ENCODE measurements around the gene ZNF280A.
"Not testable (repeated sequence)": the region's sequence is repeated elsewhere in the genome, so short reads cannot be mapped to it uniquely, and the experiment has no call there.

The ZNF280A gene

DNA sequence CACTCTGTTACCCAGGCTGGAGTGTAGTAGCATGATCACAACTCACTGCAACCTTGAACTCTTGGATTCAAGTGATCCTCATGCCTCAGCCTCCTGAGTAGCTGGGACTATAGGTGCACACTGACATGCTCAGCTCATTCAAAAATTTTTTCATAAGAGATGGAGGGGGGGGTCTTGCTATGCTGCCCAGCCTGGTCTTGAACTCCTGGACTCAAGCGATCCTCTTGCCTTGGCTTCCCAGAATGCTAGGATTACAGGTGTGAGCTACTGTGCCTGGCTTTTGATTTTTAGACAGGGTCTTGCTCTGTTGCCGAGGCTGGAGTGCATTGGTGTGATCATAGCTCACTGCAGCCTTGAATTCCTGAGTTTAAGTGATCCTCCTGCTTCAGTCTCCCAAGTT, 25.0 kb upstream of the ZNF280A start:
- DNase-seq (ENCODE audit: low read depth in 1 of 2, low spot score in 1 of 2): no peak

DNA sequence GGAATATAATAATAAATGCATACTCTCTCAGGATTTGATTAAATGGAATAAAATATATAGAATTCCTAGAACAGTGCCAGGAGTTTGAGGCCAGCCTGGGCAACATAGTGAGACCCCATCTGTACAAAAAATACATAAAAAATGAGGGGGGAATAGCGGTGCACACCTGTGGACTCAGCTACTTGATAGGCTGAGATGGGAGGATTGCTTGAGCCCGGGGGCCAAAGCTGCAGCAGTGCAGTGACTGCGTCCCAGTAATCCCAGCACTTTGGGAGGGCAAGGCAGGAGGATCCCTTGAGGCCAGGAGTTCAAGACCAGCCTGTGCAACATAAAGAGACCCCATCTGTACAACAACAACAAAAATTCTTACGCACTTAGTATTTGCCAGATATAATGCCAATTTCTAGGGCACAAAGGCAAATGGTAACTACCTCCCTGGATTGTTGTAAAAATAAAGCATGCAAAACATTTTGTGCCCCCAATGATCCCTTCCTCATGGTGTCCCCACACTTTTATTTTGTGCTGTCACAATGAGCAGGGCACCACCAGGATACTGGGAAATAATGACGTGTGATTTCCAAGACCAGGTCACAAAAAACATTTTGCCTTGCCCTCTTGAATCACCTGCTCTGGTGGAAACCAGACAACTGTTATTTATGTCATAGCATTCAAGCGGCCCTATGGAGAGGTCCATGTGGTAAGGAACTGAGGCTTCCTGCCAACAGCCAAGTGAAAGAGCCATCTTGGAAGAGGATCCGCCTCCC, 18.3 kb upstream of the ZNF280A start:
- DNase-seq (ENCODE audit: low read depth in 1 of 2, low spot score in 1 of 2): no peak

DNA sequence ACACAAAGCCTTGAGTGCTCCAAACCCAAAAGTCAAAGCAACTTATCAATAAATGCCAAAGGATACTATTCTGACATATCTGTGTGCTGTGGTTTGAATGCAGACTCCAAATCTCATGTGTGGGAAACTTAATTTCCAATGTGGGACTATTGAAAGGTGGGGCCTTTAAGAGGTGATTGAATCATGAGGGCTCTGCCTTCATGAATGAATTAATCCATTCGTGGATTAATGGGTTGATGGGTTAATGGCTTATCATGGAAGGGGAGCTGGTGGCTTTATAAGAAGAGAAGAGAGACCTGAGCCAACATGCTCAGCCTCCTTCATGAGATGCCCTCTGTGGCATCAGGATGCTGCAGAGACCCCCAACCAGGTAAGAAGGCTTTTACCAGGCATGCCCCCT, 16.8 kb upstream of the ZNF280A start:
- no peak for DNase-seq (ENCODE audit: low read depth in 1 of 2, low spot score in 1 of 2)

DNA sequence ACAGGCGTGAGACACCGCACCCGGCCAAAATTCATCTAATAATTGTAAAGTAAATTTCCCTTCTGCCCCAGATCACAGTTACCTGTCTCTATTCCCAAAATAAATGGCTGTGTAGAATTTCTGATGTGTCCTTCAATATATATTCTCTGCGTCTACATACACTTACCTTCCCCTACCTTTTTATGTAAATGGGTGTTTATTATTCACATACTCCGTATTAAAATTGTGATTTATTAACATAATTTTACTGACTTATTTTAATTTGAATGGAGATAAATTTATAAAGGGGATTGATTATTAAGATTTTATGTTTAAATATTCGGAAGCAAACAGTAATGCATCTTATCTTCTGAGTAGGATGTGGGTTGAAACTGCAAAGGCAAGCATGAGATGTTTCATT, 16.4 kb upstream of the ZNF280A start:
- DNase-seq (ENCODE audit: low read depth in 1 of 2, low spot score in 1 of 2): no peak

DNA sequence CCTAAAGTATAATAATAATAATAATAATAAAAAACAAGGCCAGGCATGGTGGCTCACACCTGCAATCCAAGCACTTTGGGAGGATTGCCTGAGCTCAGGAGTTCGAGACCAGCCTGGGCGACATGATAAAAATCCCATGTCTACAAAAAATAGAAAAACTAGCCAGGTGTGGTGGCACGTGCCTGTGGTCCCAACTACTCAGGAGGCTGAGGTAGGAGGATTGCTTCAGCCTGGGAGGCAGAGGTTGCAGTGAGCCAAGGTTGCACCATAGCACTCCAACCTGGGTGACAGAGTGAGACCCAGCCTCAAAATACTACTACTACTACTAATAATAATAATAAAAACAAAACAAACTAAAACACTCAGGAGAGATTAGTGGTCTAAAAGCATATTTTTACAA, 15.6 kb upstream of the ZNF280A start:
- DNase-seq (ENCODE audit: low read depth in 1 of 2, low spot score in 1 of 2): no peak

DNA sequence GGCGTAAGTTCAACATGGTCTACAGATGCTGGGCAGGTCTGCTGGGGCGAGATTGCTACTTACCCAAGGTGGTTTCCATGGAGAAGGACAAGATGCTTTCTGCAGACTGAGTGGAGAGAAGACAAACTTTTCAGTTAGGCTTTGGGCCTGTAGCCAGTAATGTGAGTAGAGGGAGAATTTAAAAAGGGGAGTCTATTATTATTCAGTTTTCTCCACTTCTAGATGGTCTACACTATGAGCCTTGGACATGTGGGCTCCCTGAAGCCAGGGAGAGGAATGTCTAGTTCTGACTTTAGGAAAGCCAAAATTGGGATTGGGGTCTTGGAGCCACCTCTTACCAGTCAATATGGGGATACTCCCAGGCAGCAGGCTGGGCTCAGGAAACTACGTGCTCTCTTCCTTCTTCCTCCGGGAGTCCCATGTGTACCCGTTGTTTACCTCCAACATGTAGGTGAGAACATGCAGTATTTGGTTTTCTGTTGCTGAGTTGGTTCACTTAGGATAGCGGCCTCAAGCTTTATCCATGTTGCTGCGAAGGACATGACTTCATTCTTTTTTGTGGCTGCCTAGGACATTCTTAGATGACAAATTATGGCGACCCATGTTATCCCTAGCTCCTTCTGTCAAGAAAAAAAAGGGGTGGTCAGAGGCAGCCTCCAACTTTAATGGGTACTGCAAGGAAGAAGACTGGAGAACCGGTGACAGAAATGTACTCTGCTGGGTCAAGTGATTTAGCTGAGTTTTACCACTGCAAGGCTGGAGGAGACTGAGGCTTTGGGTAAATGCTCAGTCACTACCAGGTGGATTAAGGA, 14.7 kb upstream of the ZNF280A start:
- DNase-seq (ENCODE audit: low read depth in 1 of 2, low spot score in 1 of 2): no peak

DNA sequence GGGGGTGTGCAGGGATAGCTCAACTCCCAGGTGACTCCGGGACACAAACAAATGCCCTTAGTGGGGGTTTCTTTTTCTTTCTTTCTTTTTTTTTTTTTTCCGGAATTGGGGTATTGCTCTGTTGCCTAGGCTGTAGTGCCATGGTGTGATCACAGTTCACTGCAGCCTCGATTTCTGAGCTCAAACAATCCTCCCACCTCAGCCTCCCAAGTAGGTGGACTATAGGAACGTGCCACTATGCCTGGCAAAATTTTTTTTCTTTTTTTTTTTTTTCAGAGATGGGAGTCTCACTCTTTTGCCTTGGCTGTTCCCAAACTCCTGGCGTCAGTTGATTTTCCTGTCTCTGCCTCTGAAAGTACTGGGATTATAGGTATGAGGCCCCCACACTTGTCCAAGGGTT, 13.8 kb upstream of the ZNF280A start:
- DNase-seq (ENCODE audit: low read depth in 1 of 2, low spot score in 1 of 2): no peak

DNA sequence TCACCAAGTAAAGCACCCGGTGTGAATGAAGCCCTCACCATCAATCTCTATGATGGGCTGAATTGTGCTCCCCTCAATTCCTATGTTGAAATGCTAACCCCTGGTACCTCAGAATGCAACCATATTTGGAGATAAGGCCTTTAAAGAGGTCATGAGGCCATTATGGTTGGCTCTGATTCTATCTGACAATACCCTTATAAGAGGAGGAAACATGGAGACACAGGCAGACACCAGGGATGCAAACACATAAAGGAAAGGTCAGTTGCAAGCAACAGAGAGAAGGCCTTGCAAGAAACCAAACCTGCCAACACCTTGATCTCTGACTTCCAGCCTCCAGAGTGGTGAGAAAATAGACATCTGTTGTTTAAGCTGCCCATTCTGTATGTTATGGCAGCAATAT, 13.3 kb upstream of the ZNF280A start:
- DNase-seq (ENCODE audit: low read depth in 1 of 2, low spot score in 1 of 2): no peak

DNA sequence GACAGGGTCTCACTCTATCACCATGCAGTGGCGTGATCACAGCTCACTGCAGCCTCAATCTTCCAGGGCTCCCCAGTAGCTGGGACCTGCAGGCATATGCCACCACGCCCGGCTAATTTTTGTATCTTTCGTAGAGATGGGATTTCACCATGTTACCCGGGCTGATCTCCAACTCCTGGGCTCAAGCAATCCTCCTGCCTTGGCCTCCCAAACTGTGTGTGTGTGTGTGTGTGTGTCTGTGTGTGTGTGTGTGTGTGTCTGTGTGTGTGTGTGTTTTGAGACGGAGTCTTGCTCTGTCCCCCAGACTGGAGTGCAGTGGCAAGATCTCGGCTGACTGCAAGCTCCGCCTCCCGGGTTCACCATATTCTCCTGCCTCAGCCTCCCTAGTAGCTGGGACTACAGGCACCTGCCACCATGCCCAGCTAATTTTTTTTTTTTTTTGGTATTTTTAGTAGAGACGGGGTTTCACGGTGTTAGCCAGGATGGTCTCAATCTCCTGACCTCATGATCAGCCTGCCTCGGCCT, 12.5 kb upstream of the ZNF280A start:
- DNase-seq (ENCODE audit: low read depth in 1 of 2, low spot score in 1 of 2): not testable (repeated sequence)

DNA sequence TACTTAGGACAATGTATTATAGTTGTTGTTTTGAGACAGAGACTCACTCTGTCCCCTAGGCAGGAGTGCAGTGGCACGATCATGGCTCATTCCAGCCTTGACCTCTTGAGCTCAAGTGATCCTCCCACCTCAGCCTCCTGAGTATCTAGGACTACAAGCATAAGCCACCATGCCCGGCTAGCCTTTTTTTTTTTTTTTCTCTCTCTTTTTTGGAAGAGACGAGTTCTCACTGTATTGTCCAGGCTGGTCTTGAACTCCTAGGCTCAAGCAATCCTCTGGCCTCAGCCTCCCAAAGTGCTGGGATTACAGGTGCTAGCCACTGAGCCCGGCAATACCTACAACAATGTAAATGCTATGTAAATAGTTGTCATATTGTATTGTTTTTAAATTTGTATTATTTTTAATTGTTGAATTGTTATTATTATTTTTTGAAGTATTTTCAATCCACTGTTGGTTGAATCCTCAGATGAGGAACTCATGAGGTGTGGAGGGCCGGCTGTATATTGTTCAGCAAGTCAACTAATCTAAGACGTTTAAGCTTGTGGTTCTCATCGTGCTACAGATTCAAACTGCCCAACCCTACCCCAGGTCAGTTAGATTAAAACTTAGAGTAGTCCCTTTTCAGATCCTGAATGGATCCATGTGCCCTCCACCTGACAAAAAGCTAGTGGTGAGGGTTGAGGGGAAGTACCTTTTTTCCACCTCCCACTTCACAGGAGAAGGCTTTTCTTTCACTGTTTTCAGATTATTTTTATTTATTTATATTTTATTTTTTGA, 11.9 kb upstream of the ZNF280A start:
- DNase-seq (ENCODE audit: low read depth in 1 of 2, low spot score in 1 of 2): no peak

DNA sequence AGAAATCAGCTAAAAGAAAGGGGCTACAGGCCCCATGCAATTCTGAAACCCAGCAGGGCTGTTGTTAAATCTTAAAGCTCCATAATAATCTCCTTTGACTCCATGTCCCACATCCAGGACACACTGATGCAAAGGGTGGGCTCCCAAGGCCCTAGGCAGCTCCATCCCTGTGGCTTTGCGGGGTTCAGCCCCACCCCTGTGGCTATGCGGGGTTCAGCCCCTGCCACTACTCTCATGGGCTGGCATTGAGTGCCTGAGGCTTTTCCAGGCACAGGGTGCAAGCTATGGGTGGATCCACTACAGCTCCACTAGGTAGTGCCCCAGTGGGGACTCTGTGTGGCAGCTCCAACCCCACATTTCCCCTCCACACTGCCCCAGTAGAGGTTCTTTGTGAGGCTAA, 8.7 kb upstream of the ZNF280A start:
- no peak for DNase-seq (ENCODE audit: low read depth in 1 of 2, low spot score in 1 of 2)

DNA sequence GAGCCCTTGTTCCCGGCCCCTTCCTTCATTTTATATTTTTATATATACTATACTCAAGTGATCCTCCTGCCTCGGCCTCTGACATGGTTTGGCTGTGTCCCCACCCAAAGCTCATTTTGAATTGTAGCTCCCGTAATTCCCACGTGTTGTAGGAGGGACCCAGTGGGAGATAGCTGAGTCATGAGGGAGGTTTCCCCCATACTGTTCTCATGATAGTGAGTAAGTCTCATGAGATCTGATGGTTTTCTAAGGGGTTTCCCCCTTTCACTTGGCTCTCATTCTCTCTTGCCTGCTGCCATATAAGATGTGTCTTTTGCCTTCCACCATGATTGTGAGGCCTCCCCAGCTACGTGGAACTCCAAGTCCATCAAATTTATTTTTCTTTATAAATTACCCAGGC, 7.2 kb upstream of the ZNF280A start:
- no peak for DNase-seq (ENCODE audit: low read depth in 1 of 2, low spot score in 1 of 2)

DNA sequence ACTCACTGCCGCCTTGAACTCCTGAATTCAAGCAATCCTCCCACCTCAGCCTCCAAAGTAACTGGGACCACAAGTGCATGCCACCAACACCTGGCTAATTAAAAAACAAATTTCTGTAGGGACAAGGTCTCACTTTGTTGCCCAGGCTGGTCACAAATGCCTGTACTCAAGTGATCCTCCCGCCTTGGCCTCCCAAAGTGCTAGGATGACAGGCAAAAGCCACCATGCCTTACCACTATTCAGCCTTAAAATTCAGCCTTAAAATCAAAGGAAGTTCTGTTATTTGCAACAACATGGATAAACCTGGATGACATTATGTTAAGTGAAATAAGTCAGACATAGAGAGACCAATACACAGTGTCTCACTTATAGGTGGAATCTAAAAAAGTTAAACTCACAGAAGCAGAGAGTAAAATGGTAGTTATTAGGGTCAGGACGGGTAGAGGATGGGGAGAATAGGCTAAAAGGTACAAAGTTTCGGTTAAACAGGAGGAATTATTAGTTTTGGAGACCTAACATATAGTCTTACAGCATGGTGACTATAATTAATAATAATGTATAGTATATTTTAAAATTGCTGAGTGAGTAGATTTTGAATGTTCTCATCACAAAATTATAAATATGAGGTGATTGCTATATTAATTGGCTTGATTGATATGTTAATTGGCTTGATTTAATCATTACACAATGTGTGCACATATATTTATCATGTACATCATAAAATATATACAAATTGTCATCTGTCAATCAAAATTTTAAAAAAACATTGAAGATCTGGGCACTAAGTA, 6.2 kb upstream of the ZNF280A start:
- no peak for DNase-seq (ENCODE audit: low read depth in 1 of 2, low spot score in 1 of 2)

DNA sequence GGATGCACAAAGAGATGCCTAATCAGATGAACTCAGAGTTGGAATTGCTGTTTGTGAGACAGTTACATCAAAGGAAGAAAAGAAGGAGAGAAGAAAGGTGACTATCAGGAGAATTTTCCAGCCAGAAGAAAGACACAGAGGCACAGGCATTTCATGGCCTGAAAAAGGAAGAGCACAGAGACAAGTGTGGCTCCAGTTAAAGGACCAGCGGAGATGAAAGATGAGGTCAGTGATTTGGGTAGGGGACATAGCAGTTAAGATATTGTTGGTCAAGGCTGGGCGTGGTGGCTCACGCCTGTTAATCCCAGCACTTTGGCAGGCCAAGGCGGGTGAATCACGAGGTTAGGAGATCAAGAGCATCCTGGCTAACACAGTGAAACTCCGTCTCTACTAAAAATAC, 3.4 kb upstream of the ZNF280A start:
- no peak for DNase-seq (ENCODE audit: low read depth in 1 of 2, low spot score in 1 of 2)

DNA sequence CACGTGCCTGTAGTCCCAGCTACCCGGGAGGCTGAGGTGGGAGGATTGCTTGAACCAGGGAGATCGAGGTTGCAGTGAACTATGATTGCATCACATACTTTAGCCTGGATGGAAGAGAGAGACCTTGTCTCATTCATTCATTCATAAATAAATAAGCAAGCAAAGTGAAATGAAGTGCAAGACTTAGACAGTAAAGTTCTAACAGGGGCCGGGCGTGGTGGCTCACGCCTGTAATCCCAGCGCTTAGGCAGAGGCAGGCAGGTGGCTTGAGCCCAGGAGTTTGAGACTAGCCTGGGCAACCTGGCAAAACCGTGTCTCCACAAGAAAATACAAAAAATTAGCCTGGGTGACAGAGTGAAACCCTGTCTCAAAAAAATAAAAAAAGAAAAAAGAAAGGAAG, 1.6 kb upstream of the ZNF280A start:
- no peak for DNase-seq (ENCODE audit: low read depth in 1 of 2, low spot score in 1 of 2)

DNA sequence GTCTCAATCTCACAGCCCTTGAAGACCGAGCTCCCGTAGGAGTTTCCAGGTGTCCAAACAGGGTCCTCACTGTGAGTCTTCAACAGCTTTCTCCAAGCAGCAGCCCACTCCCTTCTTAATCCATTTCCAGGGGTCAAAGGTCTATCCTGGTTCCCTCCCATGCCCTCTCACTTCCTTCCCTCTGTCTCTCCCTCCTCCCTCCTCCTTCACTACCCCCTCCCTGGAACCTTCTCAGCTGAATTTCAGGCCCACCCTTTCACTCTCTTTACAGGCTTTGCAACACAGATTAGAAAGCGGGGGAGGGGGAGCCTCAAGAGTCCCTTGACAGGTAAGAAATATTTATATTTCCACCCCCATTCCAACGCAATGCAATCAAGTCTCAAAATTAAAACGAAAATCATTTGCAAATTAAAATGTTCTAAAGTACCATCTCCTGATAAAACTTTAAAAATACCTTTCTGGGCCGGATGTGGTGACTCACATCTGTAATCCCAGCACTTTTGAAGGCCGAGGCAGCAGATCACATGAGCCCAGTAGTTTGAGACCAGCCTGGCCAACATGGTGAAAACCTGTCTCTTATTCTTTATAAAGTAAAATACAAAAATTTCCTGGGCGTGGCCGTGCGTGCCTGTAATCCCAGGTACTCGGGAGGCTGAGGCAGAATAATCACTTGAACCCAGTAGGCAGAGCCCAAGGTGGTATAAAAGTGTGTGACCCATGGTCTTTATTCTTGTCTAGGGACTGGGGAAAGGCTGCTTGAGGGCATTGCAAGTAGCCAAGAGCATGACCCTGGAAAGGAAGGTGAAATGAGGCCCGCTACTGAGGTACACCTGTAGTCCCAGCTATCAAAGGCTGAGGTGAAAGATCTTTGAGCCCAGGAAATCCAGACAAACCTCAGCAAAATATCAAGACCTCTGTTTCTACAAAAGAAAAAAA, 865 bp upstream of the ZNF280A start:
- DNase-seq (ENCODE audit: low read depth in 1 of 2, low spot score in 1 of 2): no peak

DNA sequence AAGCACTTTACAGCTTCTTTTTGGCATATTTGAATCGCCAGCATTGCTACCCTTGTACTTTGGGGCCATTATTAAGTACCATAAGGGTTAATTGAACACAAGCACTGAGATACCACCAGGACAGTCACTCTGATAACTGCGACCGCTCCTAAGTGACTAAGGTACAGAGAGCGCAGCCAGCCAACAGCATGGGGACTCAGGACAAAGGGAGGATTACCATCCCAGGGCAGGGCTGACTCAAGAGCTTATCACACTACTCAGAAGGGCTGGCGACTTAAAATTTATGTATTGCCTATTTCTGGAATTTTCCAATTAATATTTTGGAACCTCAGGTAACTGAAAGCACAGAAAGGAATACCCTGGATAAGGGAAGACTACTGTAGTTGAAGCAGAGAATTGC, 479 bp downstream of the ZNF280A start:
- no peak for DNase-seq (ENCODE audit: low read depth in 1 of 2, low spot score in 1 of 2)

DNA sequence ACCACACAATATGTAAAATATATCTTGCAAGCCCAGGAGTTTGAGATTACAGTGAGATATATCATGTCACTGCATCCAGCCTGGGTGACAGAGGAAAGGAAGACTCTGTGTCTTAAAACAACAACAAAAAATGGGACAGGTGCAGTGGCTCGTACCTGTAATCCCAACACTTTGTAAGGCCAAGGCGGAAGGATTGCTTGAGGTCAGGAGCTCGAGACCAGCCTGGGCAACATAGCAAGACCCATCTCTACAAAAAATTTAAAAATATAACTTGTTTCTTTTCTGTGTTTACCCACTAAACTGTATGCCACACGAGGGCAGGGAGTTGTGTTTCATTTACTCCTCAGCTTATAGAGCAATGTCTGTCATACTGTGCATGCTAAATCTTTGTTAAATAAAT, 3.1 kb downstream of the ZNF280A start:
- DNase-seq (ENCODE audit: low read depth in 1 of 2, low spot score in 1 of 2): no peak

DNA sequence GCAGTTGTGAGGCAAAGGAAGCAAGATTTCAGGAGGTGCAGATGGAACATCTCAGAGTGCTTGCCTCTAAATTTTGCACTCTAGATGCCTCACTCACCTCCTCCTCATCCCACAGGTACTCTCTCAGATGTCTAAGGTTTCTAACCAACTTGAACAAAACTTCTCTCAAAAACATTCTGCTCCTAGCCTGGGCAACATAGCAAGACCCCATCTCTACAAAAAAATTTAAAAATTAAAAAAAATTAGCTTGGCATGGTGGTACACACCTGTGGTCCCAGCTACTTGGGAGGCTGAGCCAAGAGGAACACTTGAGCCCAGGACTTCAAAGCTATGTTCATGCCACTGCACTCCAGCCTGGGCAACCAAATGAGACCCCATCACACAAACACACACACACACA, 4.2 kb downstream of the ZNF280A start:
- DNase-seq (ENCODE audit: low read depth in 1 of 2, low spot score in 1 of 2): no peak

DNA sequence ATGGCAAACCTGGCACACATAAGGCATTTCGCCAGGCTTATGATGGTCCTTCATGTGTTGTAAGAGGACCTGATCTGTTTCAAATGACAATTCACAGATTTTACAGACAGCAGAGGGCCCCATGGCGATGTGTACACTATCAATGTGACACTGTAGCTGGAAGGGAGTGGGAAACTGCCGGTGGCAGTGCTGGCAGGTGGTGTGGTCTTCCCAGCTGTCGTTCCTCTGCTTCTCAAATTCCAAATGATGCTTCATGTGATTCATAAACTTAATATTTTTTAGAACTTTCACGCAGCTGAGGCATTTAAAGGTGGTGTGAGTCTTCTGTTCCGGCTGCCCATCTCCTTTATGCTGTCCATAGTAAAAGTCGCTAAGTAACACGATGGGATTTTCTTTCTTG, 5.6 kb downstream of the ZNF280A start:
- DNase-seq (ENCODE audit: low read depth in 1 of 2, low spot score in 1 of 2): not testable (repeated sequence)
